Sigmoid colon (tissue), 3 donors: ENCODE measurements around the gene RPLP1.

Experiments used
- POLR2A ChIP-seq, 2 donors: fragments of 450-650 bp; IDR thresholded peaks; one replicate each; pipeline ENCODE4 v1.6.1; 2016; ENCODE audit warnings: antibody characterized with exemption in 2 of 2, mild to moderate bottlenecking in 2 of 2, moderate library complexity in 2 of 2
- TF ChIP-seq, protein P1 (sequence below), 4 experiments: fragments of 450-650 bp in 3 of 4; fragments of 200-600 bp in 1 of 4; IDR thresholded peaks; one replicate each; pipeline ENCODE4 v1.5.1; 2016 to 2019; ENCODE audit warnings: antibody characterized with exemption in 4 of 4, mild to moderate bottlenecking in 3 of 4, moderate library complexity in 2 of 4

DNA sequence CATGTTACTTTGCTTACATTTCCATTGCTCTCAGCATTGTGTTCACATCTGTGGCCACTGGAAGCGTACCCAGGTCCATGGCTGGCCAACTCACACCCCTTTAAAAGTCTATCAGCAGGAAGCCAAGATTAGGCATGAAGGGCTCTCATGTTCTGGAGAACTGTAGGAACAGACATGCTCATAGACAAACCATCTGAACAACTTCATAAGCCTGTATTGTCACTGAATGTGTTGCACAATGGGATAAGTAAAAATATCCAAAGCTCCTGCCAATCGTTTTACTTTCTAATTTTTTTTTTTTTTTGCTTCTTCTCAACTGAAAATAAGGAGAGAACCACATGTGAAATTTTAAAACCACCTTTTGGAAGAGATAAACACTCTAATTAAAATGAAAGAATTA, 6.4 kb downstream of the RPLP1 start:
- TF ChIP-seq, protein P1, sequence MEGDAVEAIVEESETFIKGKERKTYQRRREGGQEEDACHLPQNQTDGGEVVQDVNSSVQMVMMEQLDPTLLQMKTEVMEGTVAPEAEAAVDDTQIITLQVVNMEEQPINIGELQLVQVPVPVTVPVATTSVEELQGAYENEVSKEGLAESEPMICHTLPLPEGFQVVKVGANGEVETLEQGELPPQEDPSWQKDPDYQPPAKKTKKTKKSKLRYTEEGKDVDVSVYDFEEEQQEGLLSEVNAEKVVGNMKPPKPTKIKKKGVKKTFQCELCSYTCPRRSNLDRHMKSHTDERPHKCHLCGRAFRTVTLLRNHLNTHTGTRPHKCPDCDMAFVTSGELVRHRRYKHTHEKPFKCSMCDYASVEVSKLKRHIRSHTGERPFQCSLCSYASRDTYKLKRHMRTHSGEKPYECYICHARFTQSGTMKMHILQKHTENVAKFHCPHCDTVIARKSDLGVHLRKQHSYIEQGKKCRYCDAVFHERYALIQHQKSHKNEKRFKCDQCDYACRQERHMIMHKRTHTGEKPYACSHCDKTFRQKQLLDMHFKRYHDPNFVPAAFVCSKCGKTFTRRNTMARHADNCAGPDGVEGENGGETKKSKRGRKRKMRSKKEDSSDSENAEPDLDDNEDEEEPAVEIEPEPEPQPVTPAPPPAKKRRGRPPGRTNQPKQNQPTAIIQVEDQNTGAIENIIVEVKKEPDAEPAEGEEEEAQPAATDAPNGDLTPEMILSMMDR (IDR thresholded peaks at IDR 0.05), result no peak
- TF ChIP-seq POLR2A (IDR thresholded peaks at IDR 0.05), result no peak
